NCI-H1417 (cell line): ENCODE results near the gene PLEKHM2.
"Not testable (repeated sequence)": the region's sequence is repeated elsewhere in the genome, so short reads cannot be mapped to it uniquely, and the experiment has no call there.

Experiments
- DNase-seq, 3 experiments: peaks; one replicate each; lab custom pipeline; 2025; lab: John Stamatoyannopoulos, UW

PLEKHM2 gene

DNA sequence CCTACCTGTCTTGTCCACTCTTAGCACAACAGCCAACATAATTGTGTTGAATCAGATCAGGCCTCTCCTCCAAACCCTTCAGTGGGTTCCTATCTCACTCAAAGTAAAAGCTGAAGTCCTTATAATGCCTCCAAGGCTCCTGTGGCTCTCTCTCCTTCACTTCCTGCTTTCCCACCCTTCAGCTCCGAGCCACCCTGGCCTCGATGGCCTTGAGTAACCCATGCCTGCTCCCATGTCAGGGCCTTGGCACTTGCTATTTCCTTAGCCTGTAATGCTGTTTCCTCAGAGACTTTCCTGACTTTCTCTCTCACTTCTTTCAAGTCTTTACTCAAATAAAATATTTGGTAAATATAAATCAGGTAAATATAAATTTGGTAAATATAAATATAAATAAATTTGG is 8.1 kb upstream of the PLEKHM2 start:
- no peak for DNase-seq

DNA sequence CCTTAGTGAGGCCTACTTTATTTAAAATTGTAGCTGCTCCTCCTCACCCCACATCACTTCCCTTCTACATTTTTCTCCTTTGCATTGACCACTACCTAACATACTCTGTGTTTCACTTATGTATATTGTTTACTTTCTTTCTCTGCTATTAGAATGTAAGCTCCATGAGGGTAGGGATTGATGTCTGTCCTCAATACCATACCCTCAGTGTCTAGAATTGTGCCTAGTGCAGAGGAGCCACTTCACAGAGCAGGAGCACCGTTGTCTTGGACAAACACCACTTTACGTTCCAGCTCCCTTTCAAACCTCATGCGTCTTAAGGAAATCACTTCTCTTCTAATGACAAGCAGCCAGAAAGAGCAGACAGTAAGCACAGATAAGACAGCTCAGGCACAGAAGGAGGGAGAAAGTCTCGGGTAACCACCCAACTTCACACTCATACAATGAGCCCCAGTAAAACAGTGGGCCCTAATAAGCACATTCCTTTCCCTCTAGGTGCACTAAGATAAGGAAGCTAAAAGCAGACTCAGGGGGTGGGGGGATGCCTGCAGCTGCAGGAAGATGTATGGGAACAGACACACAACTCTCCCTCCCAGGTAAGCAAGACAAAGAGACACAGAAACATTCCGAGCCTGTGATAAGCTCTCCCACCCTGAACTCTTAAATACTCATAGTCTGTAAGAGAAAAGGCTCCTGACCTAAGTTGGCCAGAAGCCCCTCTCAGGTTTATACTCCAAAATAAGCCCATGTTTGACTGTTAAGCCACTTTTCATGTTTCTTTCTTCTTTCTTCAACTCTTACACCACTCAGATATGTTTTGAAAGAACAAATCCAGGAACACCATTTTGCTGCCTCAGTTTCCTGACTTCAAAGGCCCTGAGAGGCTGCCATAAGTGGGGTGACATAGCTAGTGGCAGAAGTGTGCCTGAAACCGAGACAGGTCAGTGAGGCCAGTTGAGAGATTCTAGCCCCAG is 7.1 kb upstream of the PLEKHM2 start:
- no peak for DNase-seq

DNA sequence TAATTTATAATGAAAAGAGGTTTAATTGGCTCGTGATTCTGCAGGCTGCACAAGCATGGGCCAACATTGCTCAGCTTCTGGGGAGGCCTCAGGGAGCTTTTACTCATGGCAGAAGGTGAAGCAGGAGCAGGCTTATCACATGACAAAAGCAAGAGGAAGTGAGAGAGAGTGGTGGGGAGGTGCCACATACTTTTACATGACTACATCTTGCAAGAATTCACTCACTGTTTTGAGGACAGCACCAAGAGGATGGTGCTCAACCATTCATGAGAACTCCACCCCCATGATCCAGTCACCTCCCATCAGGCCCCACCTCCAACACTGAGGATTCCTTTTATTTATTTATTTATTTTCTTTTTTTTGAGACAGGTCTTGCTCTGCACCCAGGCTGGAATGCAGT is 5.5 kb upstream of the PLEKHM2 start:
- no peak for DNase-seq

DNA sequence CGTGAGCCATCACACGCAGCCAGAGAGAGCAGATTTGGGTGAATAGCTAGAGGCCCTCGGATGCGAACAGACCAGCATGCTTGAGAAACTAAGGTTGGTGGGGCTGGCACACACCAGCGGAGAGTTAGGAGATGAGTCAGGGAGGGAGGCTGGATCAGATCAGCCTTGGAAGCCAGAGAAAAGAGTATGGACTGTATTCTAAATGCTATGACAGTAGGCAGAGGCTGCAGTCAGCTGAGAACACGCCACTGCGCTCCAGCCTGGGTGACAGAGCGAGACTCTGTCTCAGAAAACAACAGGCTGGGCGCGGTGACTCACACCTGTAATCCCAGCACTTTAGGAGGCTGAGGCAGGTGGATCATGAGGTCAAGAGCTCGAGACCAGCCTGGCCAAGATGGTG is 4.0 kb upstream of the PLEKHM2 start:
- DNase-seq, result no peak

DNA sequence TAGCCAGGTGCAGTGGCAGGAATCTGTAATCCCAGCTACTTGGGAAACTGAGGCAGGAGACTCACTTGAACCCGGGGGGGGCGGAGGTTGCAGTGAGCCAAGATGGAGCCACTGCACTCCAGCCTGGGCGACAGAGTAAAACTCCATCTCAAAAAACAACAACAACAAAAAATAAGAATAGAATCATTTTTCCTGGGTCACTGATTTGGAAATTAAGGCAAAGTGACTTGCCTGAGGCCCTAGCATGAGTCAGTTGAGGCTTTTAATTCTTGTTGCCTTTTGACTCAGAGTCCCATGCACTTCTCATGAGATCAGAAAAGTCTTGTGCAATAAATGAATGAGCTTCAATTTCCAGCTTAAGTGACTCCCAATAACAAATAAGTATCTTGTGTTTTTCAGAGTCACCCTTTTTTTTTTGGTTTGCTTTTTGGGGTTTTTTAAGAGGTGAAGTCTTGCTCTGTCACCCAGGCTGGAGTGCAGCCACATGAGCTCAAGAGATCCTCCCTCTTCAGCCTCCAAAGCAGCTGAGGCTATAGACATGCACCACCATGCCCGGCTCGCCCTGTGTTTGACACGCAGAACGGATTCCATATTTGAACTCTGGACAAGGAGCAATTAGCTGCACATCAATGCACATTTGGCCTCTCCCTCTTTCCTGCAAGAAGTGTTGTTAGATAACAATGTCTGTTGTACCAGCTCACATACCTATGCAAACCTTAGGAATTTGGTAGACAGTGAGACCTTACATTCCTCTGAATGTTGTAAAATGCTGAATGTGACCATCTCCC is 3.4 kb upstream of the PLEKHM2 start:
- no peak for DNase-seq

DNA sequence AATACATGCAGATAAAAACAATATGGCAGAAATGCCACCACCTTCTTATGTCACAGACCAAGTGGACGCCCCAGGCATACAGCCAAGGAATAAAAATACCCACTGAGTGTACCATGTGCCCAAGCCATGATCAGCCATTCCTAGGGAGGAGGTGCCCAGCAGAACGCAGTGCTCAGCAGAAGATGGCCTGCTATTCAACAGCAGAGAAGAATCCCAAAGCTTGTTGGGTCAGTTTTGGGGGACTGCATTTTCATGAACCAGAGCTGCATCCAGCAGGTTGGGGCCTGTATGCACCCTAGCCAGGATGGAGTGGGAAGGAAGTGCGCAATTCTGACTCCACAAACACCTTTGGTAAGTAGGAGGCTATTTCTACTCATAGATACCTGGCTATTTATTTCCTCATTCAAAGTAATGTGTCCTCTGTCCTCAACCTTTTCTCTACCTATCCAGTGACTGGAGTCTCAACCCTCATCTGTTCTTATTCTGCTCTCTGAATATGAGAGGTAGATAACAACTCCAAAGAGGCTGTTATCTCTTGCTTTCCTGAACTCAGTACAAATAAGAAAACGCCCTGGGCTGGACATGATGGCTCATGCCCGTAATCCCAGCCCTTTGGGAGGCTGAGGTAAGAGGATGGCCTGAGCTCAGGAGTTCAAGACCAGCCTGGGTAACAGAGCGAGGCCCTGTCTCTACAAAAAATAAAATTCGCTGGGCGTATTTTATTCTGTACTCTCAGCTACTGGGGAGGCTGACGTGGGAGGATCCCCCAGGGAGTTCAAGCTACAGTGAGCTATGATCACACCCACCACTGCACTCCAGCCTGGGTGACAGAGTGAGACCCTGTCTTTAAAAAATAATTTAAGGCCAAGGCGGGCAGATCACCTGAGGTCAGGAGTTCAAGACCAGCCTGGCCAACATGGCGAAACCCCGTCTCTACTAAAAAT is 2.5 kb upstream of the PLEKHM2 start:
- no peak for DNase-seq

DNA sequence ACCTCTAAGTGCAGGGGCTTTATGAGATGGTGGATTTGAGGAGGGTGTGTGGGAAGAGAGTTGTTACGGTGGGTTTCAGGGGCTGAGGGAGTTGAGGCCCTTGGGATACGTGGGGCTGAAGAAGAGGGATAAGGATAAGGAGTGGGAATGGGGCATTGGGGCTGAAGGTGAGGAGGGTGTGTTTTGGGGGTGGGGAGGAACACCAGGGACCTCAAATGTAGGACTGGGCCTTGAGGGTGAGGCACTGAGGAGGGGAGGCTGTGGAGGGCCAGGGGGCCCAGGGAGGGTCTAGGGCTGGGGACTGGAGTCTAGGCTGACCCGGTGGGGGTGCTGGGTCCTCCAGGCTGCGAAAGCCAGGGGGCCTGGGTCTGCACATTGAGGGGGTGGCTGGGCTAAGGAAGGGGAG is 1.2 kb upstream of the PLEKHM2 start:
- no peak for DNase-seq

DNA sequence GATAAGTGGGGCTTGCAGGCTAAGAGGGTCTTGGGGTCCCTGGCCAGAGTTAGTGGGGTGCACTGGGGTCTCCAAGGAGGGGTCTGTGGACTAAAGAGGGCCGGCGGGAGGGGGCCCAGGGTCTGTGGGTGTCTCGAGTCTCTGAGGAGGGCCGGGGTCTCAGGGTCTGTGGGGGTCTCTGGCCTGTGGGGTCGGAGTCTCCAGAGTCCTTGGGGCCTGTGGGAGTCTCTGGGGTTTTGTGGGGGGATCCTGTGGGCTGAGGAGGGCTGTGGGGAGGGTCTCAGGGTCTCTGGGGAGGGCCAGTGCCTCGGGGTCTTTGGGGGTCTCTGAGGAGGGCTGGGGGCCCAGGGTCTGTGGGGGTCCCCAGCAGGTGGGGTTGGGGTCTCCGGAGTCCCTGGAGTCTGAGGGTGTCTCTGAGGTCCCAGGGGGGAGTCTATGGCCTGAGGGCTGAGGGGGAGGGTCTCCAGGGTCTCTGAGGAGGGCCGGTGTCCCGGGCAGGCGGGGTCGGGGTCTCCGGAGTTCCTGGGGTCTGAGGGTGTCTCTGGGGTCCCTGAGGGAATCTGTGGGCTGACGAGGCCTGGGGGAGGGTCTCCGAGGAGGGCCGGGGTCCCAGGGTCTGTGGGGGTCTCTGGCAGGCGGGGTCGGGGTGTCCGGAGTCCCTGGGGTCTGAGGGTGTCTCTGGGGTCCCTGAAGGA is 628 bp upstream of the PLEKHM2 start:
- DNase-seq, result no peak

DNA sequence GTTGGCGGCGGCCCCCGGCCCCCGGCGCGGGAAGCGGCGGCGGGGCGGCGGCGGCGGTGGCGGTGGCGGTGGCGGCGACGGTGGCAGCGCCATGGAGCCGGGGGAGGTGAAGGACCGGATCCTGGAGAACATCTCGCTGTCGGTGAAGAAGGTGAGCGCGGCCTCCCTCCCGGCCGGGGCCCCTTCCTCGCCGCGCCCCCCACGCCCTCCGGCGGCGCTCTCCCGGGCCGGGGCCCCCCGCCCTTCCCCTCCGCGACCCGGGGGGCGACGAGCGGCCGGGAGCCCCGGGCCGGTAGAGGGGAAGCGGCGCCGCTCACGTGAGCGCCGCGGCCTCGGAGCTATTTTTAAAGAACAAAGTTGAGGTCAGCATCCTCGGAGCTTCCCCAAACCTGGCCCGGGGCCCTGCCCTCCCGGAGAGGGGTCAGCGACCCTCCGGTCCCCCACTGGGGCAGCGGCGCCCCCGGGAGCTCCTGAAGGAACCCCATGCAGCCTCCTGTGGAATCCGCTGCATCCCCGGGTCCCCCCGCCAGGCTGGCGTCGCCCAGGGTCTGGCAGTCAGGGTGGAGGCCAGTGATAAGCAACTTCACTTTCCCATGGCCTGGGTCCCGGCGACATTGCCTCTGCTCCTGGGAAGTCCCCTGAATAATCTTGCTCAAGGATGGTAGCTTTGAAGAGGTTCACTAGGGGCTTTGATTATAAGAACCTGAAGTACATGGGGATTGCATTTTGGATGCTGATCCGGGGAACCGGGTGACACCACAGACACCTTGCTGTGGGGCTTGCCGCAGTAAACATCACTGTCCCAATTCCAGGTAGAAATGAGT is 560 bp downstream of the PLEKHM2 start:
- DNase-seq, result peak in 2 of 3 experiments; percentile 52 to 64

DNA sequence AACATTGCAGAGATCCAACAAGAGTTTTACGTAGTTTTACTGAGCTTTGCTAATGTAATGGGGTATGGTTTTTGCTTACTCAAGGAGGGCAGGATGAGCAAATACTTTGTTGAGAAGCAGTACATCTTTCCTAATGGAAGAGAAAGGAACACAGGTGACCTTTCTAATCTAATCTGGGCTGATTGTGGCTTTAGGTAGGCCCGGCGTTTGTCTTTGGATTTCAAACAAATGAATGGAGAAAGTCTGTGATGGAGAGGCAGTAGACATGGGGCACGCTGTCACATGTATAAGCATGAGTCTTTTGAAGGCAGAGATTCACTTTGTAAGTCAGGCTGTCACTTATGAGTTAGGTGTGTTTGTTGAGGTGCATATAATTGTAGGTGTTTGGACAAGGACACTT is 1.7 kb downstream of the PLEKHM2 start:
- DNase-seq, result no peak

DNA sequence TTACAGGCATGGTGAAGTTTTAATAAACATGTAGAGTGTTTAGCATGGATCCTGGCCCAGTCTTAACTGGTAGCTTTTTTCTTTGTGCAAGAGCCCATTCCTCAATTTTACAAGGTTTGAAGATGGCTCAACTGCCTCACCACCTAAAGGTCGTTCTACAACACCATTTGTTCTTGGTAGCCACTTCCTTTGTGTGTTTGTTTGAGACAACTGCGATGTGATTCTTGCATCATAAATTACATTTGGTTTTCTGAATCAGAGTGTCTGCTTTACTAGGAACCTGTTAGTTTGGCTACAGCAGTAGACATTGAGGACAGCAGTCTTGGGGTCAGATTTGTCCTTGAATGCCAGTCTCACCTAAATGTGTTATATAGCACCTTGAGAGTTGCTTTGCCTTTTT is 3.3 kb downstream of the PLEKHM2 start:
- no peak for DNase-seq

DNA sequence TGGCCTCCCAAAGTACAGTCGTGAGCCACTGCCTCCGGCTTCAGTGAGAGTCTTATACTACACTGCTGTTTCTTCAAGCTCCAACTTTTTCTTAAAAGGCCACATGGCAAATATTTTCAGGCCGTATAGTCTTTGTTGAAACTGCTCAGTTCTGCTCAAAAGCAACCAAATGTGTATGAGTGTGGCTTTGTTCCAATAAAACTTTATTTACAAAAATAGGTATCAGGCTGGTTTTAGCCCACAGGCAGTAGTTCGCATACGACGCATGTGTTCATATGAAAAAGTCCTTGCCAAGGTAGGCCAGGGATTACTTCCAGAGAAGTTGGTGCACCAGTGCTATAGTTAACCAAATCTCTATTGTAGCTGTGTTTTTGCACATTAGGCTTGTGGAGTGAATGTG is 6.2 kb downstream of the PLEKHM2 start:
- DNase-seq, result no peak

DNA sequence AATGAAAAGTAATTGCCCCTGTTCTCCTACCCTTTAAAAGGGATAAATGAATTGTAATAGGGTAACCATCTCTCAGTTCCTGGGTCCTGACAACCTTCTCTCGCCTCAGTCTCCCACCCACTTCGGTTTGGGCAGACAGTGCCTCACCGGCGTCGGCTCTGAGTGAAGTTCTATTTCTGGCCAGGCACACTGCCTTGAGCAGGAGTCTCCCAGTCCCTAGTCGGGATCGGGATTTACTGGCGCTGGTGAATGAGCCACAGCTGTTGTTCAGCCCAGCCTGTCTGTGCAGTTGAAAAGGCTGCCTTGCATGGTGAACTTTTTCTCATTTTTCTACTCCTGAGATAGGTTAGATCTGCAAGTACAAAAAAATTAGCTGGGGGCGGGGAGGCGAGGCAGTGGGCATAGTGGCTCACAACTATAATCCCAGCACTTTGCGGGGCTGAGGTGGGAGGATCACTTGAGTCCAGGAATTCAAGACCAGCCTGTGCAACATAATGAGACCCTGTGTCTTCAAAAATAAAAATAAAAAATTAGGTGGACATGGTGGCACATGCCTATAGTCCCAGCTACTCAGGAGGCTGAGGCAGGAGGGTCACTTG is 7.4 kb downstream of the PLEKHM2 start:
- no peak for DNase-seq

DNA sequence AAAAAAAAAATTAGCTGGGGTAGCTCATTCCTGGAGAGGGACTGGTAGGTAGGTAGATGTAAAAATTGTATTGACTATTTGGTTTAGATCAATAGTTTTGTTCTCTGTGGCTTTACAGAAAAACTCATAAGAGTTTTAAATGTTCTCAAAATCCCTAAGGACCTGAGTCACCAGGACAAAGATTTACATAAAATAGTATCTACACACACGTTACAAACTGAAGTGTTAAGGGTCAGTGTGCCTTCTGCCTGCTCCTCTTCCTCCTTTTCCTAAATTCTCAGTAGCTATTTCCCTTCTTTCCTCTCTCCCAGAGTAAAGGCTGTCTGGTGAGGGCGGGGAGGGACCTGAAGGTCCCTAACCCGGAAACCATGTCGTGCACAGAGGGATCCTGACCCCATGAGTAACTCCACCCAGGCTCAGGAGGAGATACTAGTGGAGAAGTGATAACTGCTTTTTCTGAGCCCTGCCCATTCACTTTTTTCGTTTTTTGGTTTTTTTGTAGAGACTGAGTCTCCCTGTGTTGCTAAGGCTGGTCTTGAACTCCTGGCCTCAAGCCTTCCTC is 8.1 kb downstream of the PLEKHM2 start:
- no peak for DNase-seq

DNA sequence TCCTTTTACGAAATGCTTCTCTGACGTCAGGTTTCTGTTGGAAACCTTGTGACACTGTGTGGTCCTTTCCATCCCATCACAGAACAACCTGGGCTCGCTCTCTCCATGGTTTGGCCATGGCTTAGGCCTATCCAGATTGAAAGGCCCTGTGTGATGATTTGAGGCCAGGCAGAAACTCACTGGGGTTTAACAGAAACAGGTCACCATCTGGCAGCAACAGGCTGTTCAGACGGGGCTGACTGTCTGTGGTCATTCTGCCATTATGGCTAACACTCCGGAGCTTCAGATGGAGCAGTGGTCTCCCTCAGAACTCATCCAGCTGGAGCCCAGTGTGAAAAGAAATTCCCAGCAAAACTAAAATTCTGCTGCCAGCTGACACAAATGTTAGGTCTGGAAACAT is 9.3 kb downstream of the PLEKHM2 start:
- DNase-seq, result no peak

DNA sequence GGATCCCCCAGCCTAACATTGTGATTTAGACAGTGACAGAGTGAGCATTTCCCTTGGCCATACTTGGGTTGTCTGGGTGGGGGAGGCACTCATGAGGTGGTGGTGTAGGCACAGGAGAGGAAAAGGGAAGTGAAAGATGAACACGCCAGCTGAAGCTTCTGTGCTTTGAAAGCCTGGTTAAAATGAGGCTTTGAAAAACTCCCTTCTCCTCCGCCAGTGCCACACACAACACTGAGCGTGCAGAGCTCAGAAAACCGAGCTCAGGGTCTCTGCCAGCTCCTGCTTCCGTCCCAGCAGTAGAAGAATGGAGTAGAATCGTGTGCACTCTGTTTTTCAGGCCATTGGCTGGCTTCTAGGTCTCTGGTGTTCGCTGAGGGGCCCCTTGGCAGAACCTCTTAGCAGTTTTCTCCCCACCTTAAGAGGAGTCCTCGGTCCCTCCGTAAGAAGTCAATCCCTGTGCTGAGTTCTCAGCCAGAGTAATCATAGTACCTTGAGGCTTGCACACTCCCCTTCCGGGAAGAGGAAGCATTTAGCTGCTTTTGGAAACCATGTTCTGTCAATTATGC is 12.9 kb downstream of the PLEKHM2 start:
- no peak for DNase-seq

DNA sequence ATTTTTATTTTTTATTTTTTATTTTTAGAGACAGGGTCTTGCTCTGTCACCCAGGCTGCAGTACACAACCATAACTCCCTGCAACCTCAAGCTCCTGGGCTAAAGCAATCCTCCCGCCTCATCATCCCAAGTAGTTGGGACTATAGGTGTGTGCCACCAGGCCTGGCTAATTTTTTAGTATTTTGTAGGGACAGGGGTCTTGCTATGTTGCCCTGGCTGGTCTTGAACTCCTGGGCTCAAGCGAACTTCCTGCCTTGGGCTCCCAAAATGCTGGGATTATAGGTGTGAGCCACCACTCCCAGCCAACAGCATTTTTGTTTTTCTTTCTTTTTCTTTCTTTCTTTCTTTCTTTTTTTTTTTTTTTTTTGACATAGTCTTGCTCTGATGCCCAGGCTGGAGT is 14.1 kb downstream of the PLEKHM2 start:
- DNase-seq, result no peak

DNA sequence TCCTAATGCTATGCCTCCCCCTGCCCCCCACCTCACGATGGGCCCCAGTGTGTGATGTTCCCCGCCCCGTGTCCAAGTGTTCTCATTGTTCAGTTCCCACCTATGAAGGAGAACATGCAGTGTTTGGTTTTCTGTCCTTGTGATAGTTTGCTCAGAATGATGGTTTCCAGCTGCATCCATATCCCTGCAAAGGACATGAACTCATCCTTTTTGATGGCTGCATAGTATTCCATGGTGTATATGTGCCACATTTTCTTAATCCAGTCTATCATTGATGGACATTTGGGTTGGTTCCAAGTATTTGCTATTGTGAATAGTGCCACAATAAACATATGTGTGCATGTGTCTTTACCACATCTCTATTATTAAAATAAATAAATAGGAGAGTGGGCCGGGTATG is 15.2 kb downstream of the PLEKHM2 start:
- not testable (repeated sequence) for DNase-seq

DNA sequence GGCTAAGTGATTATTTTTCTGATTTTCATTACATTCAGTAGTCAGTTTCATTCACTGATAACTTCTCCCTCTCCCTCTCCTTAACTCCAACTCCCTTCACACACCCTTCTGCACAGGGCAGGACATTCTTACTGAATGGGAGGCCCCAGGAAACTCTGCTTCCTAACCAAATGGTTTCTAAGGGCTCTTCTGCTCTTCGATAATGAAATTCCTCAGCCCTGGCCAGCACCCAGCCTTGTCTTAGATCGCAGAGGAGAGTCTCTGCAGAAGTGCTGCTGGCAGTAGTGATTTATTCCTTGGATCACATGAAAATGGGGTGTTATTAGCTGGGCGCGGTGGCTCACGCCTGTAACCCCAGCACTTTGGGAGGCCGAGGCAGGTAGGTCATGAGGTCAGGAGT is 16.4 kb downstream of the PLEKHM2 start:
- DNase-seq, result no peak
